ENCODE results near the gene MOB3A. TPM values are rescaled to one million over a fixed set of nuclear protein-coding genes. Genes with fewer than 3 reads are reported as not detected.

The MOB3A gene
- polyA plus RNA-seq, 1 donor (not counting 4 experiments of a cell fraction or from before 2014, with no cell fraction given) = 34.2 TPM

DNA sequence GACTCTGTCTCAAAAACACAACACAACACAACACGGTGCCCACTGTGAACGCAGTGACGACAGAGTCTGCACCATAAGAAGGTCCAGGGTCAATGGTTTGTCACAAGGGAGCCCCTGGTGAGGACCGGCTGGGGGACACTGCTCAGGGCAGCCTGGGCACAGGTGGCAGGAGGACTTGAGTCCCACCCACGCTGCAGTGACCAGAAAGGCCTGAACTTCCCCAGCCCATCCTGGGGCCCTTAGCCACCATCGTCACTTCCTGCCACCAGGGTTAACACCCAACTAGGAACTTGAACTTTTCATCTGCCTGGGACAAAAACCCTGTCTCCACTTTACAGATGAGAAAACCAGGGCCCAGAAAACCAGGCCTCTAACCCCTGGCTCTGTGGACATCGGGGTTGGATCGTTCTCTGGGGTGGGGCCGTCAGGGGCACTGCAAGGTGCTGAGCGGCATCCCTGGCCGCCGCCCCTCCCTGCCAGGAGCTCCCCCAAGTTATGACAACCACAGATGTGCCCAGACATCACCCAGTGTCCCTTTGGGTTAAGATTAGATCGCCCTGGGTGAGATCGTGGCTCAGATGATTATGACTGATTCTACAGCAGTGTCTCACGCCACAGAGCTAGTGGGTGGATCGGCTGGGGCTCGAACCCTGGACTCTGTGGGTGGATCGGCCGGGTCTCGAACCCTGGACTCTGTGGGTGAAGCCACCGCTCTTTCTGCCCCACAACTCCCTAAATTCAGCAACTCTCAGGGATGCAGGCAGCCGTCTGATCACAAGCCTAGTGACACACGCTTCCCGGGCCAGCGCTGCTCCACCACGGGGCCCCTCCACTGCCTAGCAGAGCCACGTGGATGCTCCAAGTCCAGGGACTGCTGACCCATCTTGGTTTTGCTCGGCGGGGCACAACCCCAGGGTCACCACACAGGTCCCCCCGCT is 14.0 kb downstream of the MOB3A start:
- peaks cover 41% of the 10 kb centered on the region for H3K4me1 ChIP-seq (ENCODE audit: control insufficient read depth, extremely low read depth, insufficient read depth, low read length)
- H3K9me1 ChIP-seq (ENCODE audit: control insufficient read depth, extremely low read depth, insufficient read depth, low read length) = no peaks in the 10 kb centered on the region
- DNase-seq (ENCODE audit: low read depth, low spot score) = no peak
- H4K20me1 ChIP-seq (ENCODE audit: control insufficient read depth, extremely low read depth, insufficient read depth, low read length) = no peaks in the 10 kb centered on the region
- no peak overlapping the region for H3K4me3 ChIP-seq (ENCODE audit: control insufficient read depth in 2 of 3, extremely low read depth in 1 of 3, insufficient read depth in 2 of 3, low read depth in 1 of 3, low read length in 3 of 3)
- H2AFZ ChIP-seq (ENCODE audit: control insufficient read depth, low read length) = no peak overlapping the region
- no peaks in the 10 kb centered on the region for H3K27me3 ChIP-seq (ENCODE audit: control insufficient read depth, extremely low read depth, insufficient read depth, low read length)
- H3K9me3 ChIP-seq (ENCODE audit: control insufficient read depth, low read depth, low read length) = no peaks in the 10 kb centered on the region
- TF ChIP-seq, protein P1, sequence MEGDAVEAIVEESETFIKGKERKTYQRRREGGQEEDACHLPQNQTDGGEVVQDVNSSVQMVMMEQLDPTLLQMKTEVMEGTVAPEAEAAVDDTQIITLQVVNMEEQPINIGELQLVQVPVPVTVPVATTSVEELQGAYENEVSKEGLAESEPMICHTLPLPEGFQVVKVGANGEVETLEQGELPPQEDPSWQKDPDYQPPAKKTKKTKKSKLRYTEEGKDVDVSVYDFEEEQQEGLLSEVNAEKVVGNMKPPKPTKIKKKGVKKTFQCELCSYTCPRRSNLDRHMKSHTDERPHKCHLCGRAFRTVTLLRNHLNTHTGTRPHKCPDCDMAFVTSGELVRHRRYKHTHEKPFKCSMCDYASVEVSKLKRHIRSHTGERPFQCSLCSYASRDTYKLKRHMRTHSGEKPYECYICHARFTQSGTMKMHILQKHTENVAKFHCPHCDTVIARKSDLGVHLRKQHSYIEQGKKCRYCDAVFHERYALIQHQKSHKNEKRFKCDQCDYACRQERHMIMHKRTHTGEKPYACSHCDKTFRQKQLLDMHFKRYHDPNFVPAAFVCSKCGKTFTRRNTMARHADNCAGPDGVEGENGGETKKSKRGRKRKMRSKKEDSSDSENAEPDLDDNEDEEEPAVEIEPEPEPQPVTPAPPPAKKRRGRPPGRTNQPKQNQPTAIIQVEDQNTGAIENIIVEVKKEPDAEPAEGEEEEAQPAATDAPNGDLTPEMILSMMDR (optimal IDR thresholded peaks at IDR 0.05 in 1 of 3, IDR thresholded peaks at IDR 0.05 in 1 of 3, conservative IDR thresholded peaks at IDR 0.05 in 1 of 3; ENCODE audit: extremely low read depth in 1 of 3, insufficient read depth in 2 of 3, low read length in 3 of 3) = no peak
- TF ChIP-seq EZH2 (IDR thresholded peaks at IDR 0.05; ENCODE audit: low read length) = no peak
- no peak overlapping the region for H3K27ac ChIP-seq (ENCODE audit: control insufficient read depth, insufficient read depth, low read length)
- peaks cover 21% of the 10 kb centered on the region in 2 experiments for H3K36me3 ChIP-seq (ENCODE audit: control insufficient read depth in 2 of 2, extremely low read depth in 1 of 2, insufficient read depth in 2 of 2, low read length in 2 of 2)
- no peak overlapping the region for H3K9ac ChIP-seq (ENCODE audit: control insufficient read depth, extremely low read depth, insufficient read depth, low read length)
- peaks cover 36% of the 10 kb centered on the region for H3K79me2 ChIP-seq (ENCODE audit: control insufficient read depth, insufficient read depth, low read length)
- dilution Hi-C loops (cut with MboI; ENCODE audit: extremely low pct_ligation_motif_present, low sequenced_read_pairs) = no loop called here
- no peak for FAIRE-seq
- H3K4me2 ChIP-seq (ENCODE audit: control insufficient read depth, extremely low read depth, insufficient read depth, low read depth, low read length) = no peak overlapping the region

DNA sequence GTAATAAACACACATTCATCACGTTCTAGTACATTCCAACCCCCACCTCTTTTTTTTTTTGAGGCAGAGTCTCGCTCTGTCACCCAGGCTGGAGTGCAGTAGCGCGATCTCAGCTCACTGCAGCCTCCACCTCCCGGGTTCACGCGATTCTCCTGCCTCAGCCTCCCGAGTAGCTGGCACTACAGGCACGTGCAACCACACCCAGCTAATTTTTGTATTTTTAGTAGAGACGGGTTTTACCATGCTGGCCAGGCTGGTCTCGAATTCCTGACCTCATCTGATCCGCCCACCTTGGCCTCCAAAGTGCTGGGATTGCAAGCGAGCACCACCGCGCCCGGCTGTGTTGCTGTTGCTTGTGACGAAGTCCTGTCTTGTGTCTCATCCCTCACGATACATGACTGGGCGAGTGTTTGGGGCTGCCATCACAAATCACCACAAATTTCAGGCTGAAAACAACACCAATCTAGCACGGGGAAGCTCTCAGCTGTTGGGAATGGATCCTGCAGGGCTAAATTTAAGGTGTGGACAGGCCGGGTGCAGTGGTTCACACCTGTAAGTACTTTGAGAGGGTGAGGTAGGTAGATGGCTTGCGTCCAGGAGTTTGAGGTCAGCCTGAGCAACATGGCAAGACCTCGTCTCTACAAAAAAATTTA is 15.7 kb downstream of the MOB3A start:
- Histone ChIP-seq H3K36me3 (ENCODE audit: control insufficient read depth in 2 of 2, extremely low read depth in 1 of 2, insufficient read depth in 2 of 2, low read length in 2 of 2) (peaks cover 22 to 33% of the 10 kb centered on the region in 2 experiments), H3K4me1 (ENCODE audit: control insufficient read depth, extremely low read depth, insufficient read depth, low read length) (peaks cover 30% of the 10 kb centered on the region), H3K4me3 (ENCODE audit: control insufficient read depth in 2 of 3, extremely low read depth in 1 of 3, insufficient read depth in 2 of 3, low read depth in 1 of 3, low read length in 3 of 3) (peak overlapping the region in 1 of 3 experiments; percentile 13), H3K4me2 (ENCODE audit: control insufficient read depth, extremely low read depth, insufficient read depth, low read depth, low read length) (peak overlapping the region; percentile 22), H4K20me1 (ENCODE audit: control insufficient read depth, extremely low read depth, insufficient read depth, low read length) (no peaks in the 10 kb centered on the region), H3K79me2 (ENCODE audit: control insufficient read depth, insufficient read depth, low read length) (peaks cover 38% of the 10 kb centered on the region), H3K27ac (ENCODE audit: control insufficient read depth, insufficient read depth, low read length) (peak overlapping the region; percentile 52), H3K9me3 (ENCODE audit: control insufficient read depth, low read depth, low read length) (no peaks in the 10 kb centered on the region), H3K27me3 (ENCODE audit: control insufficient read depth, extremely low read depth, insufficient read depth, low read length) (no peaks in the 10 kb centered on the region), H3K9me1 (ENCODE audit: control insufficient read depth, extremely low read depth, insufficient read depth, low read length) (no peaks in the 10 kb centered on the region), H3K9ac (ENCODE audit: control insufficient read depth, extremely low read depth, insufficient read depth, low read length) (no peak overlapping the region), H2AFZ (ENCODE audit: control insufficient read depth, low read length) (no peak overlapping the region)
- FAIRE-seq = peak; percentile 75
- dilution Hi-C loops (cut with MboI; ENCODE audit: extremely low pct_ligation_motif_present, low sequenced_read_pairs) = no loop called here
- DNase-seq (ENCODE audit: low read depth, low spot score) = no peak
- TF ChIP-seq, protein P1 (optimal IDR thresholded peaks at IDR 0.05 in 1 of 3, IDR thresholded peaks at IDR 0.05 in 1 of 3, conservative IDR thresholded peaks at IDR 0.05 in 1 of 3; ENCODE audit: extremely low read depth in 1 of 3, insufficient read depth in 2 of 3, low read length in 3 of 3) = no peak
